ENCODE data around the gene DPH7.

- TF ChIP-seq CTCF (IDR thresholded peaks at IDR 0.05) (no peak), POLR2A (IDR thresholded peaks at IDR 0.05) (no peak)
Measured at GRCh38 chr9:137552022-137552768, 26.5 kb downstream of the DPH7 start.
